HPDE6-E6E7 (cell line): ENCODE results near the gene LGALS7B.
"Not testable (repeated sequence)": the region's sequence is repeated elsewhere in the genome, so short reads cannot be mapped to it uniquely, and the experiment has no call there.

ENCODE experiments used
- DNase-seq: peaks from one replicate; pipeline ENCODE4 v3.0.0; 2011; ENCODE audit warnings: missing footprints; ENCODE audit errors: extremely low spot score

Gene LGALS7B

DNA sequence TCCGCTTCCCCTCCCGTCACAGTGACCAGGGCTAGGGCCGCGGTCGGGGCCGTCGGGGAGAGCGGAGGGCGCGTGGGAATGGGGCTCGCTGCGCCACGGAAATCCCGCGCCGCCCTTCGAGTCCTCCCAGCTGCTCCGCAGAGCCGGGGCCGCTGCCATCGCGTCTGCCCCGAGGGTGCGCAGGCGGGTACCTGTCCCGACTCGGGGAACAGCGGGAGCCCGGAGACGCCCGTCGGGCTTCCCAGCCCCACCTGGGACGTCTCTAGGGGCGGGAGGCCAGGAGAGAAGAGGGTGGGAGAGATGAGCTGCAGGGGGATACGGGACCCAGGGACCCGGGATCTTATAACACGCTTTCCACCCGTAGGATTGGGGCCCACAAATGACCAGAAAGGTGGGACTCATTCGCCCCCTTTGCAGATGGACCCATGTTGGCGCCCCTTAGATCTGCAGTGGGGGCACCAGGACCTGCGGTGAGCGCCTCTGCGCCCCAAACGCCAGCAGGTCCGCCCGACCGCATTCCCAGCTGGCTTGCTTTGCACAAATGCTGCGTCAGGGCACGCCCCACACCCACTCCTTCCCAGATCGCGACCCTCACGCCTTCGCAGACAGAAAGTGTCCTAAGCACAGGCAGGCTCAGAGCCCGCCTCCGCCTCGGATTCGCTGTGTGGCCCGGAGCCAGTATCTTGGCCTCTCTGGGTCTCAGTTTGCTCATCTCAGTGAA is 18.6 kb upstream of the LGALS7B start:
- DNase-seq, result not testable (repeated sequence)

DNA sequence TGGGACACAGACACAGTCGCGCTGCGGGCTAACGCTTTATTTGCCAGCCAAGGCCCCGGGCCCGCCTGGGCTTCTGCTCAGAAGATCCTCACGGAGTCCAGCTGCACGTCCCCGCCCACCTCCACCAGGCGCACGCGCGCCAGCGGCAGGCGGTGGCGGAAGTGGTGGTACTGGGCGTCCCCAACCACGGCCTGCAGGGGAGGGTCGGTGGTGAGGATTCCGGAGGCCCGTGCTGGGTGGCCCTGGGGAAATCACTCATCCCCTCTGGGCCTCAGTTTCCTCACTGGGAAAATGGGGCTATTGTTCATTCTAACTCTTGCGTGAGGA is 18.1 kb upstream of the LGALS7B start:
- not testable (repeated sequence) for DNase-seq

DNA sequence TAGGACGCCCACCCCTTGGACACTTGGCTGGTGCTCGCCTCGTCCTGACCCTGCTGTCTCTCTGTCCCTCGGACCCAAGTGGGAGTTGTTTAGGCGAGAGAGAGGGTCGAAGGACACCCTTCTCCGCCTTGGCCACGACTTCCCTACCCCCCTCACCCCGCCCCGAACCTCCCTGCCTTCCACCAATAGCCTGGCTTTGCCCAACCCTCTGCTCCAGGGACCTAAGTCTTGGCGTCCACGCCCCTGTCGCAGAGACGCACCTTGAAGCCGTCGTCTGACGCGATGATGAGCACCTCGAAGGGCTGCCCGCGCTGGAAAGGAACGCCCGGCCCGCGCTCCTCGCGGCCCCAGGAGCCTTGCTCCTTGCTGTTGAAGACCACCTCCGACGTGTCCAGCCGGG is 17.4 kb upstream of the LGALS7B start:
- not testable (repeated sequence) for DNase-seq

DNA sequence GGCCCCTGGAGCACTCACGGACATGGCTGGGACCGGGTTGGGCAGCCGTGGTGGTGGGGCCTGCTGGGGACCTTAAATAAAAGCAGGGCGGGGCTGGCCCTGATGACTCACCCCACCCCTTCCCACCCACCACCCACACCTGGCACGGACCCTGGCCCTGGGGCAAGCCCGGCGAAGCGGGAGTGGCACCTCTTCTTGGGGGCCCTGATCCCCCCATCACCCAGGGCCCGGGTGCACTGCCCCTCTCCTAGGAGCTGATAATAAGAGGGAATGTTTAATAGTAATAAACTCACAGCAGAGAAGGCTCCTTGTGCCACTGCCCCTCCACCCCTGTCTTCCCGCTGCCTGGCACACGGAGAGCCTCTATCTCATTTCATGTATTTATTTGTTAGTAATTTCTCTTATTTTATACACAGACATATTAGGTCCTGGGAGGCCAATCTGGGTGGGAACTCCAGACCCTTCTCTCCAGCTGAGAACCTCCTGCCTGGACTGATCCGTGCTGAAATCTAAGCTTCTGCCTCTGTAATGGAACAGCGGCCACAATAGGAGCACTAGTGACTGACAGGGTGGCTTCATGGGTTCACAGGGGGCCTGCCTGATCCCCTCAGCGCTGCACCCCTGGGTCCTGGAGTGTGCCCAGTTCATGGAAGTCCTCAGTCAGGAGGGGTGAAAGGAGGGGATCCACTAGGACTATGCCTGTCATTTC is 15.4 kb upstream of the LGALS7B start, which contains the start of gene LGALS7:
Gene LGALS7 (minus strand): TSS at position 49 of the 709 bp plus-strand sequence. CDS start 25 bp downstream, at position 24.
- DNase-seq, result no peak

GRCh38 chr19:38774181-38774950 is 14.6 kb upstream of the LGALS7B start:
- DNase-seq, result no peak

- no peak for DNase-seq
Measured at GRCh38 chr19:38778733-38779132, 10.3 kb upstream of the LGALS7B start.

DNA sequence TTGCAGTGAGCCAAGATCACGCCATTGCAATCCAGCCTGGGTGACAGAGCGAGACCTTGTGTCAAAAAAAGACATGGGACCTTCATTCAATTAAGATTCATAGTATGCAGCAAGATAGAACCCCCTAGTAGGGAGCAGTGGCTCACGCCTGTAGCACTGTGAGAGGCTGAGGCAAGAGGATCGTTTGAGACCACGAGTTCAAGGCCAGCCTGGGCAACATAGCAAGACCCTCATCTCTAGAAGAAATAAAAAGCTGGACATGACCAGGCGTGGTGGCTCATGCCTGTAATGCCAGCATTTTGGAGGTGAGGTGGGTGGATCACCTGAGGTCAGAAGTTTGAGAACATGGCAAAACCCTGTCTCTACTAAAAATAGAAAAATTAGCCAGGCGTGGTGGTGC is 8.6 kb upstream of the LGALS7B start:
- DNase-seq, result no peak

DNA sequence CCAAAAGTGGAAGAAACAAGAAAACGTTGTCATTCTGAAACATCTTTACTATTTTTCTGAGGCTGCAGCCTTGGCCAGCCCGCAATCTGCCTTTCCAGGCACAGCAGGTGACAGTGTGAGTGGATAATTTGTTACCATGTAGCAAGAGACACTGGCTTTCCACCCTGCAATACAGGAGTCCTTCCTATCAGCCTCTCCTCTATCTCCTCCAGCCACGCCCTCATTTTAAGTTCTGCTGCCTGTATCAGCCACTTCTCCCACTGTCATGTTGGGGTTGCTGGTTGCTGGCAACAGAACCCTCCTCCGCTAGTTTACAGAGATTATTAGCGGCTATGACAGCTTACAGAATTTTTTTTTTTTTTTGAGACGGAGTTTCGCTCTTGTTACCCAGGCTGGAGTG is 7.9 kb upstream of the LGALS7B start:
- DNase-seq, result no peak

GRCh38 chr19:38782212-38782611 is 6.8 kb upstream of the LGALS7B start:
- DNase-seq, result not testable (repeated sequence)

DNA sequence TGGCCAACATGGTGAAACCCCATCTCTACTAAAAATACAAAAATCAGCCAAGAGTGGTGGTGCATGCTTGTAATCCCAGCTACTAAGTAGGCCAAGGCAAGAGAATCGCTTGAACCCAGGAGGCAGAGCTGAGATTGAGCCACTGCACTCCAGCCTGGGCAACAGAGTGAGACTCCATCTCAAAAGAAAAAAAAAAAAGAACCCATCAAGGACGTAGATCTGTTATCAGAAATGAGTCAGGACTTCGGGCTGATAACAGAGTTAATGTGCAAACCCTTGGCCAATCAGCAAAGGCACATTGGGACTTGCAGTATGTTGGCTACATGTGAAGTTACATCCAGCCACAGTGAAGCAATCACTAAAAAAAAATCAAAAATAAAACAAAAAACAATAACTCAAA is 4.8 kb upstream of the LGALS7B start:
- no peak for DNase-seq

DNA sequence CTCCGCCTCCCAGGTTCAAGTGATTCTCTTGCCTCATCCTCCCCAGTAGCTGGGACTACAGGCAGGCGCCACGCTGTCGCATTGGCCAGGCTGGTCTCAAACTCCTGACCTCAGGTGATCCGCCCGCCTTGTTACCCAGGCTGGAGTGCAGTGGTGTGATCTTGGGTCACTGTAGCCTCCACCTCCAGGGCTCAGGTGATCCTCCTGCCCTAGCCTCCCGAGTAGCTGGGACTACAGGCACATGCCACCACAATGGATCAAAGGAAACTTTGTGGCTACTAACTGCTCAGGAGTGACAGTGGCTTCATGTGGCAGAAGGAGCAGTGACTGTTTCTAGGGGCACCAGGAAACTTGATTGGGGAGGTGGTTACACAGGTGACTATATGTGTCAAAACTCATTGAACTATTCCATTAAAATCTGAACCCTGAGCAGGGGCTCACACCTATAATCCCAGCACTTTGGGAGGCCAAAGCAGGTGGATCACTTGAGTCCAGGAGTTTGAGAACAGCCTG is 3.8 kb upstream of the LGALS7B start:
- DNase-seq, result no peak

- DNase-seq, result not testable (repeated sequence)
Measured at GRCh38 chr19:38786061-38786460, 2.9 kb upstream of the LGALS7B start.

- peak; percentile 79 for DNase-seq
Measured at GRCh38 chr19:38786572-38787265, 2.3 kb upstream of the LGALS7B start.

- DNase-seq, result not testable (repeated sequence)
Measured at GRCh38 chr19:38790507-38791403, 1.8 kb downstream of the LGALS7B start.

DNA sequence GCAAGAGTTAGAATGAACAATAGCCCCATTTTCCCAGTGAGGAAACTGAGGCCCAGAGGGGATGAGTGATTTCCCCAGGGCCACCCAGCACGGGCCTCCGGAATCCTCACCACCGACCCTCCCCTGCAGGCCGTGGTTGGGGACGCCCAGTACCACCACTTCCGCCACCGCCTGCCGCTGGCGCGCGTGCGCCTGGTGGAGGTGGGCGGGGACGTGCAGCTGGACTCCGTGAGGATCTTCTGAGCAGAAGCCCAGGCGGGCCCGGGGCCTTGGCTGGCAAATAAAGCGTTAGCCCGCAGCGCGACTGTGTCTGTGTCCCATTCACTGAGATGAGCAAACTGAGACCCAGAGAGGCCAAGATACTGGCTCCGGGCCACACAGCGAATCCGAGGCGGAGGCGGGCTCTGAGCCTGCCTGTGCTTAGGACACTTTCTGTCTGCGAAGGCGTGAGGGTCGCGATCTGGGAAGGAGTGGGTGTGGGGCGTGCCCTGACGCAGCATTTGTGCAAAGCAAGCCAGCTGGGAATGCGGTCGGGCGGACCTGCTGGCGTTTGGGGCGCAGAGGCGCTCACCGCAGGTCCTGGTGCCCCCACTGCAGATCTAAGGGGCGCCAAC is 2.6 kb downstream of the LGALS7B start:
- not testable (repeated sequence) for DNase-seq

GRCh38 chr19:38792250-38793111 is 3.5 kb downstream of the LGALS7B start:
- no peak for DNase-seq

GRCh38 chr19:38793177-38793576 is 4.2 kb downstream of the LGALS7B start:
- DNase-seq, result peak; percentile 73

DNA sequence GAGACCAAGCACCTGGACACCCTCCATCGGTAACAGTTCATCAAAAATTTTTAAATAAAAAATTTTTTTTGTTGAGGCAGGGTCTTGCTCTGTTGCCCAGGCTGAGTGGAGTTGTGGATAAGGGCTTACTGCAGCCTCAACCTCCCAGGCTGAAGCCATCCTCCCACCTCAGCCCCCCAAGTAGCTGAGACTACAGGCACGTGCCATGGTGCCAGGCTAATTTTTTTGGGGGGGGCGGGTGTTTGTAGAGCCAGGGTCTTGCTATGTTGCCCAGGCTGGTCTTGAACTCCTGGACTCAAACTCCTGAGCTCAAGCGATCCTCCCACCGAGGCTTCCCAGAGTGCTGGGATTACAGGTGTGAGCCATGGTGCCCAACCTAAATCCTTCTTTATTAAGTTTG is 4.7 kb downstream of the LGALS7B start:
- no peak for DNase-seq

GRCh38 chr19:38795549-38795948 is 6.5 kb downstream of the LGALS7B start:
- no peak for DNase-seq
